DMS114 treated with DMSO at 0.1 percent for 48 hours (cell line): ENCODE data around the gene GAST.

Source experiments
- DNase-seq: peaks from one replicate; lab custom pipeline; 2025; ENCODE audit not compliant: unreplicated experiment; lab: John Stamatoyannopoulos, UW

Gene GAST

DNA sequence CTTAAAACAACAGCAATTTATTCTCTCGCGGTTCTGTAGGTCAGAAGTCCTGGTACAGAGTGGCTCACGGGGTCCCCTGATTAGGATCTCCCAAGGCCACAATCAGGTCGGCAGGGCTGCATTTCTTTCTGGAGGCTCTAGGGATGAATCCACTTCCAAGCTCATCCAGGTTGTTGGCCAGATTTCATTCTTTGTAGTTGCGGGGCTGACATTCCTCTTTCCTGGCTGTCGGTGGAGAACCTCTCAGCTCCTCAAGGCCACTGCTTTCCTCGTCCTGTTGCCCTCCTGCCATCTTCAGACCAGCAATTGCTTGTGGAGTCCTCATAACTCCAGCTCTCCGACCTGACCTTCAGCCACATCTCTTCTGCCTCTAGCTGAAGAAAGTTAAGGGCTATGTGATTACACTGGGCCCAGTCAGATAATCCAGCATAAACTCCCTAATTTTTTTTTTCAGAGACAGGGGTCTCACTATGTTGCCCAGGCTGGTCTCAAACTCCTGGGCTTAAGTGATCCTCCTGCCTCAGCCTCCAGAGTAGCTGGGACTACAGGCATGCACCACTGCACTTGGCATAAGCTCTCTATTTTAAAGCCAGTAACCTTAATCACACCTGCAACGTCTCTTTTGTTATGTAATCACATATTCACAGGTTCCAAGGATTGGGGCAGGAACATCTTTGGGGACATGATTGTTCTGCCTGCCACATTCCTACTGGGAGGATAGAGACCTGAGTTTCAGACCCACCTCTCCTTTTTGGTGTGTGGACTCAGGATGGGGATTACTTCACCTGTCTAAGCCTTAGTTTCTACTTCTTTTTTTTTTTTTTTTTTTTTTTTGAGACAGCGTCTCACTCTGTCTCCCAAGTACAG lies 4.1 kb upstream of the GAST start:
- no peak for DNase-seq

DNA sequence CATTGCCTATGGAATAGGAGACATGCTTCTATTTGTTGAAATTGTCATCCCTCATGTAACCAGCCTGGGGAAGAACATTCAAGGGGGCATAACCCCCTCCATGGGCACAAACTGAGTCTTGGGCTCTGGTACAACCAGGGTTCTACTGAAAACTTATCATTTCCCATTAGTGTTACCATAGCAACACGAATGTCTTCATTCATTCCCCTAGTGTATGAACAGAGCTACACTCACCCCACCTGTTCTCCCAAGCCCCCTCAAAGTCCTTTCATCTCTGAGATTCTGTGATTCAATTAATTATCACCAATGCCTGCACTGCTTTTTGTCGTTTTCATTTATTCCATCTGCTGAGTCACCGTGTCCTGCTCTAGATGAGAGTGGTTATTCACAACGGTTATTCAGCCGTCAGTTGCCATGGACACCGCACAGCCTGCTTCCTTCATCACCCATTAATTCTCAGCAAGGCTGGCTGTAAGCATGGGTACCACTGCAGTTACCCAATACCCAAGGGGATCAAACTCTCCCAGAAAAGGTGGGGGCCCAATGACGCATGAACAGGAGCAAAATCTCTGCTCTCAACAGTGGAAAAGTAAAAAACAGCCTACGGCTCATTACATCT lies 1.6 kb upstream of the GAST start:
- no peak for DNase-seq

DNA sequence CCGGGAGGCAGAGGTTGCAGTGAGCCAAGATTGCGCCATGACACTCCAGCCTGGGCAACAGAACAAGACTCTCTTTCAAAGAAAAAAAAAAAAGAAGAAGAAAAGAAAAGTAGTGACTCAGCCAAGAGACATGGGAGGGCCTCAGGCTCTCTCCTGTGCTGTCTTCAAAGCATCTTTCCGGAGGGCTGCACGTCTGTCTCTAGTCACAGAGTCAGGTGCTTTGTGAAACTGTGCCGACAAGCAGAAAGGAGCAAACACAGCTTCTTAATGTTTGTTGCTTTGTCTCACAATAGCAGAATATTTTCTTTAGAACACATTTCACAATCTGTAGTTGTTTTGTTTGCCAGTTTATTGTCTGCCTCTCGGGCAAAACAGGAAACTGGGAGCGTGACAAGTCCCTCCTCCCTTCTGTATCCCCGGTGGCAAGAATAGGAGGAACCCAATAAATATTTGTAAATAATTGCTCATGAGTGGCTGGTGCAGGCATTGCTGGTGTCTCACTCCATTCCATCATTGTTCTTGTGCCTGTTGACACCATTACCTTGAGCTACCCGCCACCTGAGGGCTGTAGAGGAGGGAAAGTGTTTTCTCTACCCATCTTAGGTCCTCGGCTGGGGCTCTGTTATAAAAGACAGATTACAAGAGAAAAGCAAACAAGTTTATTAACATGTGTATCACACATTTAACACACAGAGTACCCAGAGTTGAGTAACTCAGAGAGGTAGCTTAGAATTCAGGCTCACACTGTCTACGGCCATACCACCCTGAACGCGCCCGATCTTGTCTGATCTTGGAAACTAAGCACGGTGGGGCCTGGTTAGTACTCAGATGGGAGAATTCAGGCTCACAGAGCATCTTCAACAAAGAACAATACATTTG lies 5.5 kb downstream of the GAST start:
- DNase-seq: no peak

DNA sequence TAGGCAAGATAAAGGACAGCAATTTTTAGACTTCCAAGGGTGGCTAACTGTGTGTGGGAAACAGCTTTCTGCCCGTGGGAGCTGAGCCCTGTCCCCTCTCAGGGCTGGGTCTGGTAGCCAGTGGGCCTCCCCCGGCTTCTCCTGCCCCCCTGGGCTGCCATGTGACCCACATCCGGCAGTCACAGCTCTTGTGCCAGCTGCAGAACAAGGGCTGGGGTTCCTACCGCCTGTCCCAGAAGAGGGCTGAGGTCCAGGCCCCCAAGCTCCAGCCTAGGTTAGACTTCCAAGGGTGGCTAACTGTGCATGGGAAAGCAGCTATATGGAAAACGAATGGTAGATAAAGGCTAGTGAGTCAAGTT lies 6.1 kb downstream of the GAST start:
- DNase-seq: no peak

DNA sequence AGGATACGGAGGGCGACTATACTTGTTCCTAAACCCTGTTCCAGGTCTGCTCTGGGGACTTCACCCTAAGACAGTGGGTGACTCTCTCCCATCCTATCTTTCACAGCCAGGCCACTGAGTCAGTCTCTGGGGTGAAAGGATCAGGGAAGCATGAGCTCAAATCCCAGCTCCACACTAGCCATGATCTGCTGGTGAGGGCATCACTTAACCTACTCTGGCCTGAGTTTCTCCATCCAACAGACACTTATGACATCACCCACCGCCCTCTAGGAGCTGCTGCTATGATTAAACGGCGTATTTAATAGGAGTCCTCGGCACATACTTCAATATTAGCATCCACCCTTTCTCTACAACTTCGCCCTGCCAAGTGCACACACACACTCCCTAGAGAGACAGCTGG lies 10.1 kb downstream of the GAST start:
- no peak for DNase-seq

DNA sequence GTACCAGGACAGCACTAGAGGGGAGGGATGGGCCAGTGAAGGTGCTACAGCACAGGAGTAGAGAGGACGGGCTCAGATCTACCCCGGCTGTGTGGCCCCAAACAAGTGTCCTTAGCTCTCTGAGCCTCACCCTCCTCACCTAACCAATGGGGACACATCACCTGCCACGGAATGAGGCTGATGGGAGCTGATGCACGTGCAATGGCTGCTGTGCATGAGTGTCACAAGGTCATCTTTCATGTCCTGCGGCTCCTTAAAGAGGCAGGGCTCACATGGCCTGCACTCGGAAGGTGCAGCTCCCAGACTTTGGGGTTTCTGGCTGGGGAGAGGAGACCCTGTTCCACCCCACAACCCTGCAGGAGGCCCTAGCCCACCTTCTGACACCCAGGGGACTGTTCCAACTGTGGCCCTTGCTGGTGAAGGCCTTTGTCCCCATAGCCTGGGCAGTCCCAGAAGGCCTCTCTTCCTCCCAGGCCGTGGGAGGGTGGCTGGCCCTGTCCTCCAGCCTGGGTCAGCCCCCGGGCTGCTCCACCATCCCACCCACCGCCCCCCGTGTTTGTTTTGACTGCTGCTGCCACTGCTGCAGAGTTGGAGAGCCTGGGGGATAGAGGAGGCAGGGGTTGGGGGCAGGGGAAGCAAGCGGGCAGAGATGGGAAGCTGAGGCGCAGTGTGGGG lies 11.8 kb downstream of the GAST start:
- DNase-seq: no peak

DNA sequence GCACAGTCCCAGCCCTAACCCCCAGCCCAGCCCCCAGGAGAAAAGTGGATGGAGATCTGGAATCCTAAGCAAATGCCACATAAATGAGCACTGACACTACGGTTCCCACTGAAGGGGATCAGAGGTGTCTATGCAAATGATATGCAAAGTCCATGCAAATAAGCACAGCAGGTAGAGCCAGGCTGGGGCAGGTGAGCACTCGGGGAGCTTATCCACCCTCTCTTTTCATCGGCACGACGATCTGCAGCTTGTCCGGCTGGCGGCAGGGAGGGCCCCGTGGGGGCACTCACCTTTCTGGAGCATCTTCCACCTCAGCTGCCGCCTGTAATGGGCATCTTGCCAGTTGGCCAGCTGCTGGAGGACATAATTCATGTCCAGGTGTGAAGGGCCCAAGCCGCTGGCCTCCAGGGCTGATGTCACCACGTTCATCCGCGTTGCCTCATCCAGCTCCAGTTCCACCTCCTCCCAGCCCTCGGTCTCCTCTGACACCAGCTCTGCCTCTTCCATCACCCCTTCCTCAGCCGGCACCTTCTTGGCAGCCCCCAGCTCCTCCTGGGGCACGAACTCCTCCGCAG lies 12.4 kb downstream of the GAST start:
- DNase-seq: no peak

DNA sequence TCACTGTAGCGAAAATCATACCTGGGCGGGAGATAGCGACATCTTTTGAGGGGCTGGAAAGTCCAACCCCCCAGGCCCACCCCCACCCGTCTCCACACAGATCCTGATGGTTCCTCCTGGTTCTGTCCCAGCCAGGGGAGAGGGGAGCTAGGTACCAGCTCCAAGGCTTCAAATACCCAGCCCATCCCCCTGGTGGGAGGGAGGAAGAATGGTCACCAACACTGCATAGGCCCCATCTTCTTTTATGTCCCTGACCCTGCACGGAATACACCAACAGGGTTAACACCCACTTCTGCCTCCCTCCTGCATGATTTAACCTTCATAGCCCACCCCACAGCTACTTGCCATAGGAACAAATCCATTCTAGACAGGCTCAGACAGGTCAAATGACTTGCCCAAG lies 13.0 kb downstream of the GAST start:
- DNase-seq: no peak

DNA sequence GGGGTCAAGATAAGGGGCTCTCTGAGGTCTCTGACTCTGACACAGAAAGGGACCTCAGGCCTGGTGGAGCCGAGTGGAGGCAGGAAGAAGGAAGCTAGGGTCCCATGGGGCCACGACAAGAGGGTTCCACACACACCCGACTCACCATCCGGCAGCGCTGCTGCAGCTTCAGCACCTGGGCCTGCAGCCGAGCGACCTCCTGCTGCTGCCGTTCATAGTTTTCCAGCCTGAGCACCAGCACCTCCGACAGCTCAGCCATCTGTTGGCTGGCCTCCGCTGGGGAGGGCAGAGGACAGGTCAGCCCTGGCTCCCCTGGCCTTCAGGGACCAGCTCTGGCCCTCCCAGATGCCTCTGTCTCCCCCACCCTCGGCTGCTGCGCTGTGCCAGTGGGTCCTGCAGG lies 15.9 kb downstream of the GAST start:
- DNase-seq: no peak

DNA sequence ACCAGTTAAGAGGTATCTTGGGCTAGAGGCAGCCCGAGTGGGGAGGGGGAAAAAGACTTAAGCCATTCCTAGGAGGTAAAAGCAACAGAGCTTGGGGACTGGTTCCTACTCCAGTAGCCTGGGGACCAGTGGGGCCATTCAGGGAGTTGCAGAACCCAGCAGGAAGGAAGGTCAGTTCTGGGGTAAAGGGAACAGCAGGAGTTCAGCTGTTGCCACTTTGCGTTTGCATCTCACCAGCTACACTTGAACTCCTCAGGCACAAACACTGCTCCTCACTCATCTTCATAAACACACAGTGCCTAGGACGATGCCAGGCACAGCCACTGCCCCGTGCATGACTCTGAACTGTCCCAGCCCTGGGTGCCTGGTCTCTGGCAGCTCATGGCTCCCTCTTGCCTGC lies 18.3 kb downstream of the GAST start:
- no peak for DNase-seq

DNA sequence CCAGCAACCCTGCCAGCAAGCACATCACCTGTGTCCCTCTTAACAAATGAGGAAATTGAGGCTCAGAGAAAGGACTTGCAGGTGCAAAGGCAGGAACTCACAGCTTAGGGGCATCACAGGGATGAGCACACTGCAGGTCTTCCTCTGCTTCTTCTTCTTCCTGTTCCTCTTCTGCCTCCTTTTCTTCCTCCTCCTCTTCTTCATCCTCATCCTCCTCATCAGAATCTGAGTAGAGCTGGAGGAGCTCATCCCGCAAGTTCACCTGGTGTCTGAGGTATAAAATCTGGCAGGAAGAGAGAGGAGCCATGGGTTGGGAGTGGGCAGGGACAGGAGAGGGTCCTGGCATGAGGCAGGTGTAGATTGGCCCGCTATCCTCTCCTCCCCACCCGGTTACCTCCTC lies 19.7 kb downstream of the GAST start:
- DNase-seq: no peak

DNA sequence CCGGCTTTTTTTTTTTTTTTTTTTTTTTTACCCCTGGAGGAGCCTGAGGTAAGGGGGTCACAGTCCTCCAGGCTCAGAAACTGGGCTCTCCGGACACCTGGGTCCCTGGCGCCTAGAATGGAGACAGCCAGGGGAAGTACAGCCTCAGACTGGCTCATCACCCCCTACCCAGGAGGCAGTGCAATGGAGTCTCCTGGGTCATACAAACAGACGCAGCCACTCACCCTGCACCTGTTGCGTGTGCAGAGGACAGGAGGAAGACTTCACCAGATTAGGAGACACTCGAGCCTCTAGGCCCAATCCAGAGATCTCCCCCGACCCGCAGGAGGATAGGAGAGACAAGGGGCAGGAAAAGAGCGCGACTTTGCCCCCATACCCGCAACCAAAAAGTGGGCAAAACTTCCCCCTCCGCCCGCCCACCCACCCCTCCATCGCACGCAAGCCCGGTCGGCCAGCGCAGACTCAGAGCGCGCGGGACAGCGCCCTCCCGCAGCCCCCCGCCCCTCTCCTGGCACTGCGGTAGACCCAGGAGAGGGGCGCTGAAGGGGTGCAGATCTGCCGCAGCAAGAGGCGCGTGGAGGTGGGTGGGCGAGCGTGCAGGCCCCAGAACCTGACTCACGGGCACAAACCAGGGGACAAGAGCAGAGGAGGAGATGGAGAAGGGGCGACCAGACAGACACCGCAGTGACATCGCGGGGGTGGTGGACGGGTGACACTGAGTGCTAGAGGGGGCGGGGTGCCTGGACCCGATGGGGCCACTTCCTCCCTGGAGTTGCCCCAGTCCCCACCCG lies 21.4 kb downstream of the GAST start:
- no peak for DNase-seq

DNA sequence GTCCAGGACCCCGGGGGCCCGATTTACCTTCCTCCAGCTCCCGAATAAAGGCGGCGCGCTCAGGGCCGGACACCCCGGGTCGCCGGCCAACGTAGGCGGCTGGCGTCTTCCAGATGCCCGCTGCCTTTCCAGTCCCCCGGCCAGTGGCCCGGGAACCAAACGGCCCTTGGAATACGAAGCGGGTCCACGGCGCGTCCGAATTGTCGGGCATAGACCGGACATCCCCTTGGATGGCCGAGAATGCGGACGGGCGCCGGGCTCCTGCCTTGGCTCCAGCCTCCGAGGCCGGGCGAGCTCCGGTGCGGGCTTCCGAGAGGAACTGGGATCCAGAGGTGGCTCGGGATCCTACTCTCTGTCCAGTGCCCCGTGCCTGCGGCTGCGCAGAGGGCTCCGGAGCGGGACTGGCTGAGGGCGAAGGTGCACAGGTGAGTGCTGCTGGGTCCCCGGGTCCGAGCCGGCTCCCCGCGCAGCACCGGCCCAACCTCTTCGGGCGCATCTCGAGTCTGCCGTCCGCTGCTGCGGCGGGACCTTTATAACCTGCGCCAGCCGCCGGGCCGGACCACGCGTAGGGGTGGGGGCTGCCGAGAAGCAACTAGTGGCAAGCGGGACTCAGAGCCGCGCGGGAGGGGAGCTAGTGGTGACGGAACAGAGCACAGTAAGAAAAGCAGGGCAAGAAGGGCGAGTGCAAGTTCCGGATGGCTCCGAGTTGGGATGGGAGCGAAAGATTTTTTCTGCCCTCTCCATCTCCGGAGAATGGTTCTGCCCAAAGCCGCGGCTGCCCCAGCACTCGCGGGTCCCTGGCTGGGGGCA lies 22.2 kb downstream of the GAST start, which contains the start of gene HAP1:
HAP1 (minus strand) TSS at position 505 of the 810 bp plus-strand sequence; CDS start at position 496, 9 bp downstream.
- peak; percentile 23 for DNase-seq

DNA sequence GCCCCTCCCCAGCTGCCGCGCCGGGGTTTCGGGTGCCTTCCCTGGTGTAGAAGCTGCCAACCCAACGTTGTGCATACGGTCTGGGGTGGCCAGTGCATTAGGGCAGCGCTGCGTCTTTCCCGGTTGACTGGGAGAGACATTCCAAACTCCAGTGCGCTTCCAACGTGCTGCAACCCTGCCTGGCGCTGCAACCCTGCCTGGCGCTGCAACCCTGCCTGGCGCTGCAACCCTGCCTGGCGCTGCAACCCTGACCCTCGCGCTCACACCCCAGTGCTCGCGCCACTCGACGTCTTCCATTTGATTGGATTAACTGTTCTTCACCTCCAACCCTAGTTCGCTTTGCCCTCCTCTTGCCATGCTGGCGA lies 22.8 kb downstream of the GAST start:
- no peak for DNase-seq

DNA sequence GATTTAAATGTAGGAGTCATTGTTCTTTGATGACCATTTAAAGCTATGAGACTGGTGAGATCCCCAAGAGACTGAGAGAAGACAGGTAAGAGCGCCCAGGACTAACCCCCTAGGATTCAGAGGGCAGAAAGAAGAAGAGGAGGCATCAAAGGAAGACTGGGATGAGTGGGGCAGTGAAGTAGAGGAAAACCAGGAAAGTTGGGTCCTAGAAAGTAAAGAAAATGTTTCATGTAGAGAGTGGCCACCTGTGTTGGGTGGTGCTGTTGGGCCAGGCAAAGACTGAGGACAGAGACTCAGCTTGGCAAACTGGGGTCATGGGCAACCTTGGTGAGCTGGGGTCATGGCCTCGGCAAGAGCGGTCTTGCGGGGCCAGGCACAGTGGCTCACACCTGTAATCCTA lies 23.6 kb downstream of the GAST start:
- DNase-seq: no peak

DNA sequence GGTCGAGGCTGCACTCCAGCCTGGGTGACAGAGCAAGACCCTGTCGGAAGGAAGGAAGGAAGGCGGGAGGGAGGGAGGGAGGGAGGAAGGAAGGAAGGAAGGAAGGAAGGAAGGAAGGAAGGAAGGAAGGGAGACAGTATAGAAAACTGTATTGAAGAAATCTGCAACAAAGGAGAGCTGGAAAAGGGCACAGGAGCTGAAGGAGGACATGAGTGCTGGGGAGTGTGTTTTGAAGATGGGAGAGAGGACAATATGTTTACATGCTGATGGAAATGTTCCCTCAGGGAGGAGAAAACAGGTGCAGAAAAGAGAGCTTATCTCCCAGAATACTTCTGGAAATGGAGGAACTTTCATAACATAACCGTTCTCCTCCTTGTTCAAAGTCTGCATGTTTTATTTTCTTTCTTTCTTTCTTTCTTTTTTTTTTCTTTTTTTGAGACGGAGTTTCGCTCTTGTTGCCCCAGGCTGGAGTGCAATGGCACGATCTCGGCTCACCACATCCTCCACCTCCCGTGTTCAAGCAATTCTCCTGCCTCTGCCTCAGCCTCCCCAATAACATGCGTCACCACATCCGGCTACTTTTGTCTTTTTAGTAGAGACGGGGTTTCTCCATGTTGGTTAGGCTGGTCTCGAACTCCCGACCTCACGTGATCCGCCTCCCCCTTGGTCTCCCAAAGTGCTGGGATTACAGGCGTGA lies 25.0 kb downstream of the GAST start:
- DNase-seq: no peak

DNA sequence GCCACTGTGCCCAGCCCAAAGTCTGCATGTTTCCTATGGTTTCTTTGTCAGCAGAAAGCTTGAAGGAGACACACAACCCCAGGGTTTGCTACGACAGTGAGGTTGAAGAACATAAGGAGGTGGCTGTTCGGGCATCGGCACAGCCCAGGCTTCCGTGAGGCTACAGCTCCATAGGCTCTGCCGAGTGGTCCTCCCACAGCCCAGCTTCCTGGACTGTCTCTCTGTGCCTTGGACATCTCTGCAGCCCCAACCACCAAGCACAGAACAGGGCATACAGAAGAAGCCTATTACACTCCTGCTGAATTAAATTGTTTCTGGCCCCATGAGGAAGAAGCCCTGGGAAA lies 25.5 kb downstream of the GAST start:
- DNase-seq: no peak

DNA sequence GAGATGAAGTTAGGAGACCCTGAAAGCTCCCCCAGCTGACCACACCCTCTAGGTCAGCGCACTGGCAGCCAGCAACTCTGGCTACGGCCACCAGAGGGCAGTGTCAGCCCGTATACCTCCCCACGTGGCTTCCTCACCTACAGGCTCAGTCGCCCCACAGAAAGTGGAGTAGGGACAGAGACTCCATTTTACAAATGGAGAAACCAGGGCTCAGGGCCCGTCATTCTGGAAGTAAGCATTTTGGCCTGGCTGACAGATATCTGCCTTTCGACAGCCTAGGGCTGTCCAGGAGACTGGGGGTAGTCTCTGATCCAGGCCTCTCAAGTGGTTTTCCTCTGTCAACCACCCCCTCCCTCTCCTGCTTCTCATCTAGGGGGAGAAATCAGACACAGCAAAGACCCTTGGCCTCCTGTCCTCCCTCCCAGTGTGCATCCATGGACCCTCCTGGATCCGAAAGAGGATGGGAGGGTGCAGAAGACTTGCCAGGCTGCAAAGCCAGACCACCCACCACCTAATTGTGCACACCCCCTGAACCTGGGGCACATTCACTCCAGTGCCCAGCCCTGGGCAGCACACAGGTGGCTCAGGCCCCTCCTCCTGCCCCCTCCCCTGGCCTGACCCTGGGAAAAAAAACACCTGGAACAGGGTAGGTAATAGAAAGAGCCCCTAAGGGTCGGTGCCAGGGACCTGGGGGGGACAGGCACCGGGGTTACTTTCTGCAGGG lies 26.1 kb downstream of the GAST start:
- DNase-seq: peak; percentile 74
